Calu3 (cell line): Measurements from ENCODE around the gene GLYR1. TPM values are rescaled to one million over a fixed set of nuclear protein-coding genes. Genes with fewer than 3 reads are reported as not detected.

Experiments used
- BruUV-seq: library from RNA; stranded (reverse); fragments of 400-500 nt; replicated peaks from 2 replicates; lab custom pipeline; 2021; lab: Mats Ljungman, UMichigan
- CTCF ChIA-PET: fragments of 300-600 bp; sonication (Branson Sonifier 250); formaldehyde crosslinking; loops from one replicate; lab custom pipeline; 2022; ENCODE audit warnings: antibody characterized with exemption; lab: Charles Lee
- DNase-seq: peaks from one replicate; pipeline ENCODE4 v3.0.0; 2022
- H3K27ac Mint-ChIP-seq: one replicate; pipeline ENCODE4 v1.8.0; 2022; ENCODE audit warnings: mixed read lengths; ENCODE audit not compliant: unreplicated experiment
- H3K27me3 Mint-ChIP-seq: one replicate; pipeline ENCODE4 v1.8.0; 2022; ENCODE audit warnings: mixed read lengths; ENCODE audit not compliant: unreplicated experiment
- H3K36me3 Mint-ChIP-seq: one replicate; pipeline ENCODE4 v1.8.0; 2022; ENCODE audit warnings: mild to moderate bottlenecking, moderate library complexity, mixed read lengths; ENCODE audit not compliant: insufficient read depth, unreplicated experiment
- H3K4me1 Mint-ChIP-seq: one replicate; pipeline ENCODE4 v1.8.0; 2022; ENCODE audit warnings: mild to moderate bottlenecking, low read depth, mixed read lengths; ENCODE audit not compliant: unreplicated experiment
- H3K4me3 Mint-ChIP-seq: one replicate; pipeline ENCODE4 v1.8.0; 2022; ENCODE audit warnings: mild to moderate bottlenecking, low read depth, moderate library complexity, mixed read lengths; ENCODE audit not compliant: unreplicated experiment
- H3K9me3 Mint-ChIP-seq: one replicate; pipeline ENCODE4 v1.8.0; 2022; ENCODE audit warnings: low read depth, mixed read lengths; ENCODE audit not compliant: unreplicated experiment
- CTCF ChIP-seq: fragments of 200-600 bp; IDR thresholded peaks from one replicate; pipeline ENCODE4 v1.8.0; 2022; ENCODE audit warnings: antibody characterized with exemption; ENCODE audit not compliant: unreplicated experiment
- intact Hi-C: fragments of 100-400 bp; cut with micrococcal nuclease; formaldehyde crosslinking; loops from one replicate; pipeline ENCODE4 v1.10.0; 2022; ENCODE audit not compliant: unreplicated experiment
- total RNA-seq: library from RNA; stranded (reverse); gene quantifications from 2 replicates; pipeline ENCODE4 v1.2.3, GENCODE V29; 2022

GLYR1 gene
- total RNA-seq, 1 experiment from 2014 or later, result 158 TPM

GRCh38 chr16:4876646-4877379 is 29.7 kb upstream of the GLYR1 start:
- no TSS peak for BruUV-seq
- H3K4me3 Mint-ChIP-seq, result no peak overlapping the region
- CTCF ChIA-PET, result no interaction called here
- H3K27me3 Mint-ChIP-seq, result no peaks in the 10 kb centered on the region
- no peaks in the 10 kb centered on the region for H3K9me3 Mint-ChIP-seq
- H3K4me1 Mint-ChIP-seq, result peaks cover 15% of the 10 kb centered on the region
- intact Hi-C loops, result no loop called here
- H3K27ac Mint-ChIP-seq, result no peak overlapping the region
- no peak for DNase-seq
- no peak for TF ChIP-seq CTCF
- H3K36me3 Mint-ChIP-seq, result peaks cover 76% of the 10 kb centered on the region

- peak overlapping the region; percentile 70 for H3K27ac Mint-ChIP-seq
- no peak for TF ChIP-seq CTCF
- TSS peak; percentile 14 for BruUV-seq
- no peak for DNase-seq
- CTCF ChIA-PET, result no interaction called here
- intact Hi-C loops, result no loop called here
- no peaks in the 10 kb centered on the region for H3K9me3 Mint-ChIP-seq
- H3K36me3 Mint-ChIP-seq, result peaks cover 70% of the 10 kb centered on the region
- no peak overlapping the region for H3K4me3 Mint-ChIP-seq
- peaks cover 19% of the 10 kb centered on the region for H3K4me1 Mint-ChIP-seq
- H3K27me3 Mint-ChIP-seq, result no peaks in the 10 kb centered on the region
Measured at GRCh38 chr16:4874666-4875065, 27.6 kb upstream of the GLYR1 start.

- H3K4me3 Mint-ChIP-seq, result no peak overlapping the region
- intact Hi-C loops, result no loop called here
- H3K27me3 Mint-ChIP-seq, result no peaks in the 10 kb centered on the region
- no peaks in the 10 kb centered on the region for H3K9me3 Mint-ChIP-seq
- no peak for TF ChIP-seq CTCF
- no peak for DNase-seq
- BruUV-seq, result no TSS peak
- H3K4me1 Mint-ChIP-seq, result peaks cover 35% of the 10 kb centered on the region
- CTCF ChIA-PET, result no interaction called here
- no peak overlapping the region for H3K27ac Mint-ChIP-seq
- H3K36me3 Mint-ChIP-seq, result peaks cover 66% of the 10 kb centered on the region
Measured at GRCh38 chr16:4873091-4873490, 26.0 kb upstream of the GLYR1 start.

GRCh38 chr16:4871071-4871470 is 24.0 kb upstream of the GLYR1 start:
- no peak overlapping the region for H3K4me3 Mint-ChIP-seq
- peaks cover 61% of the 10 kb centered on the region for H3K36me3 Mint-ChIP-seq

More at GRCh38 chr16:4871071-4871470, 24.0 kb upstream of the GLYR1 start:
- Mint-ChIP-seq H3K9me3 (no peaks in the 10 kb centered on the region), H3K27ac (no peak overlapping the region), H3K4me1 (peaks cover 41% of the 10 kb centered on the region), H3K27me3 (no peaks in the 10 kb centered on the region)
- TF ChIP-seq CTCF, result no peak
- intact Hi-C loops, result no loop called here
- CTCF ChIA-PET, result no interaction called here
- no peak for DNase-seq
- no TSS peak for BruUV-seq
